ENCODE measurements around the gene HHLA2.
"Not testable (repeated sequence)": the region's sequence is repeated elsewhere in the genome, so short reads cannot be mapped to it uniquely, and the experiment has no call there.

Gene HHLA2

GRCh38 chr3:108341911-108342310 is 45.6 kb downstream of the HHLA2 start:
- Mint-ChIP-seq H3K27me3 (no peaks in the 10 kb centered on the region), H3K4me1 (peaks cover 38 to 60% of the 10 kb centered on the region in 2 donors), H3K27ac (no peak overlapping the region), H3K4me3 (no peak overlapping the region), H3K9me3 (no peaks in the 10 kb centered on the region), H3K36me3 (peaks cover 0 to 8% of the 10 kb centered on the region in 2 donors)
- DNase-seq (no peak), ATAC-seq (replicated peaks) (no peak)

DNA sequence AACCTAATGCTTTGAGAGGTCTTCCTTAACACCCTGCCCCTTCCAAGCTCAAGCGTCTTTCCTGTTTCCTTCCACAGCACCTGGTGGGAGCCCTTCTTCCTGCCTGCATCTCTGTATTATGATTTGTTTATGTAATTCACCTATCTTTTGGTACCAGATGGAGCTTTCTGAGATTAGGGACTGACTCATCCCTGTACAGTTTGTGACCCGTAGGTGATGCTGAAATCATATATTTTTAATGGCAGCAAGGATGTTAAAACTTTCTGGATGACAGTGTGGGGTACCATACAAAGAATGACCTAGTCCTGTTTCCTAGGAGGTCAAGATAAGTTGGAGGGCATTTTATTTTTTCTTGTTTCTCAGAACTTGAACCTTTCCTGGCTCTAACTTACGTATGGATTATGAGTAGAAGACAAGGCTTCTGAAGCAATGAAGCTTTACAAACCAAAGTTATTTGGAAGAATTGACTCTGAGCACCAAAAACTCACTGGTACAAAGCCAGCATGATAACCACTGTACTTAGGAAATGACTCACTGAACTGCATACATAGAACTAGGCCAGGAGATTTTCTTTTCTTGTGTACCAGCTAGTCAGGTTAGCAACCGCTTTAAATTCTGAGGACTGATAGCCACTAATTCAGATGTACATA is 46.6 kb downstream of the HHLA2 start:
- H3K9me3 Mint-ChIP-seq = peaks cover 0 to 1% of the 10 kb centered on the region in 2 donors
- DNase-seq = peak; percentile 4
- peak overlapping the region in 1 of 2 donors; percentile 34 for H3K4me3 Mint-ChIP-seq
- no peaks in the 10 kb centered on the region for H3K27me3 Mint-ChIP-seq
- H3K4me1 Mint-ChIP-seq = peaks cover 40 to 66% of the 10 kb centered on the region in 2 donors
- H3K27ac Mint-ChIP-seq = peak overlapping the region; percentile 27
- H3K36me3 Mint-ChIP-seq = peaks cover 1 to 11% of the 10 kb centered on the region in 2 donors
- peak; percentile 84 to 86 for ATAC-seq (replicated peaks)

DNA sequence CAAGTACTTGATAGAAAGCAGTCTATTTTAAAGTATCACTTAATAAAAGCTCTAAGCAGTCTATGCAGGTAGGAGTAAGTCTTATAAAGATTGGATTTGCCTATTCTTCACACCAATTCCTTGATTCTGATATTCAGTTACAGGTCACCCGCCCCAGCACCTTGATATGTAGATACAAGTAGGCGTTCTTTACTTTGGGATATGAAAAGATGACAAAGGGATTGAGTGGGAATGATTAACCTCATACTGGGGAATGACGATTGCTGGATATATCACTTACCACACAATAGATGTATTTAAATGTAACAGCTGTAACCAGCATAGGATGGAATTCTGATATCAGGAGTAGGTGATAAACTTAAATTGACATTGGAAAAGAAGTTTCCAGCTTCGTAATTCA is 47.1 kb downstream of the HHLA2 start:
- H3K27me3 Mint-ChIP-seq = no peaks in the 10 kb centered on the region
- DNase-seq (no peak), ATAC-seq (replicated peaks) (no peak)
- no peak overlapping the region for H3K27ac Mint-ChIP-seq
- peaks cover 2 to 5% of the 10 kb centered on the region in 2 donors for H3K9me3 Mint-ChIP-seq
- H3K36me3 Mint-ChIP-seq = peaks cover 5 to 16% of the 10 kb centered on the region in 2 donors
- H3K4me3 Mint-ChIP-seq = no peak overlapping the region
- peaks cover 36 to 61% of the 10 kb centered on the region in 2 donors for H3K4me1 Mint-ChIP-seq

GRCh38 chr3:108345492-108346205 is 49.3 kb downstream of the HHLA2 start:
- Mint-ChIP-seq H3K27me3 (no peaks in the 10 kb centered on the region), H3K4me3 (peak overlapping the region; percentile 57), H3K36me3 (peaks cover 5 to 16% of the 10 kb centered on the region in 2 donors), H3K9me3 (peaks cover 2 to 5% of the 10 kb centered on the region in 2 donors), H3K4me1 (peaks cover 27 to 47% of the 10 kb centered on the region in 2 donors), H3K27ac (peak overlapping the region; percentile 72)
- ATAC-seq (replicated peaks) (peak; percentile 42 to 48), DNase-seq (no peak)

DNA sequence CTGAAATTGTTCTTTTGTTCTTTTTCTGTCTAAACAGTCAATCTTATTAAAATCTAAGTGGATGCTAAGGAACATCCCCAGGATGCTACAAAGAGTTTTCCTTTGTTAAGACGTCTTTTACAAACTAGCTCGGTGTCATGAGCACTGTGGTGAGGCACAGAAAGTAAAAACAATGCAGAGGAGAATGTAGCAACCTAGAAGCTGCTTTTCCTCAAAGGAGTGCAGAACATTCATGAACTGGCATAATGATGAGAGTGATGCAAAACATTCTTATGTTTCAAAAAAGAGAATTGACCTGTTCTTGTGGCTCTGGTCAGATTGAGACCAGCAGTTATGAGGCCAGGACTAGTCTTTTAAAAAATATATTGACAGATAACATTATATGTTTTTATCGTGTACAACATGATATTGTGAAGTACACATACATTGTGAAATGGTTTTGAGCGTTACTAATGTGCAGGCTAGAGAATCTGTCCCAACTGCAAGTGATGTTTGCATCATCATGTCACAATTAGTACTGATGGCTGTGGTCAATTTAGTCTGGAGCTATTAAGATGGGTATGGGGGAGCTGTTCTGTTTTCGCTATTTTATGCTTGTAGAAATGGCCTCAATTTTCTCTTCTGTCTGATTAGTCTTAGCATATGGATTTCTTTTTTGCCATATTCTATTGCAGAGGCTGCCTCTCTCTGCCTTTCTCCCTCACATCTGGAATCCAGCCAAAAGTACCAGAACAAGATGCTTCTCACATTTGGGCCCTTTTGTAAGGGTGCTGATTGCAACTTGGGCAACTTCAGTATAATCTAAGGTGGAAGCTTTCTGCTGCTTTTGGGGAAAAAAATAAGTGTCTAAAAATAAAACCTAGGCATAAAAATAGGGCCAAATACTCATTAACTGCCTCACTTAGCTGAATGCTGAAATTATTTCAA is 50.2 kb downstream of the HHLA2 start:
- peak overlapping the region; percentile 57 for H3K4me3 Mint-ChIP-seq
- no peaks in the 10 kb centered on the region for H3K27me3 Mint-ChIP-seq
- no peak for DNase-seq
- ATAC-seq (replicated peaks) = no peak
- peaks cover 26 to 50% of the 10 kb centered on the region in 2 donors for H3K4me1 Mint-ChIP-seq
- H3K27ac Mint-ChIP-seq = peak overlapping the region; percentile 72
- peaks cover 5 to 16% of the 10 kb centered on the region in 2 donors for H3K36me3 Mint-ChIP-seq
- H3K9me3 Mint-ChIP-seq = peaks cover 2 to 5% of the 10 kb centered on the region in 2 donors

- DNase-seq (no peak), ATAC-seq (replicated peaks) (no peak)
- Mint-ChIP-seq H3K4me3 (no peak overlapping the region), H3K4me1 (peaks cover 2 to 10% of the 10 kb centered on the region in 2 donors), H3K27me3 (no peaks in the 10 kb centered on the region), H3K9me3 (peaks cover 2 to 5% of the 10 kb centered on the region in 2 donors), H3K27ac (no peak overlapping the region), H3K36me3 (peaks cover 8% of the 10 kb centered on the region in 2 donors)
Measured at GRCh38 chr3:108352176-108352575, 55.8 kb downstream of the HHLA2 start.

DNA sequence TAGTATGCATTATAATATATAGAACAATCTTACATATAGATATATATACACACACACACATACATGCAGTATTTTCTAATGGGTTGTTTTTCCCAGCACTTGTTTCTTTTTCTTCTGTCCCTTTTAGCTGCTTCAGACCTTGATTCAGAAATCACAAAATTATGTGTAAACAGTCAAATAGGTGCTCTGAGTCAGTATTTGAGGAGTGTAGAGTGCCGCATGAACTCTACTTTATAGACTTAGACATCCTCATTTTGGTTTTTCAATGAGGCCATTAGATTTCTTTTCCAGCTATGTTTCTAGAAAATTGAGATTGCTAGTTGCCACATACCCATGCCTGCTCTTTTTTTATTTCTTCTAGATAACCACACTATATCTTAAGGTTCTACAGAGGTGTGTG is 58.2 kb downstream of the HHLA2 start:
- Mint-ChIP-seq H3K27me3 (no peaks in the 10 kb centered on the region), H3K36me3 (peaks cover 0 to 3% of the 10 kb centered on the region in 2 donors), H3K27ac (no peak overlapping the region), H3K9me3 (no peaks in the 10 kb centered on the region), H3K4me1 (peaks cover 0 to 7% of the 10 kb centered on the region in 2 donors), H3K4me3 (no peak overlapping the region)
- ATAC-seq (replicated peaks) (no peak), DNase-seq (no peak)

- Mint-ChIP-seq H3K36me3 (peaks cover 0 to 3% of the 10 kb centered on the region in 2 donors), H3K27ac (peak overlapping the region; percentile 65), H3K27me3 (no peaks in the 10 kb centered on the region), H3K4me1 (peaks cover 0 to 8% of the 10 kb centered on the region in 2 donors), H3K4me3 (no peak overlapping the region), H3K9me3 (no peaks in the 10 kb centered on the region)
- DNase-seq (no peak), ATAC-seq (replicated peaks) (no peak)
Measured at GRCh38 chr3:108357042-108357441, 60.7 kb downstream of the HHLA2 start.

GRCh38 chr3:108359011-108359410 is 62.7 kb downstream of the HHLA2 start:
- Mint-ChIP-seq H3K4me3 (no peak overlapping the region), H3K4me1 (peaks cover 0 to 13% of the 10 kb centered on the region in 2 donors), H3K27me3 (no peaks in the 10 kb centered on the region), H3K27ac (no peak overlapping the region), H3K36me3 (peaks cover 0 to under 1% of the 10 kb centered on the region in 2 donors), H3K9me3 (no peaks in the 10 kb centered on the region)
- no peak for ATAC-seq (replicated peaks)
- no peak for DNase-seq

- peaks cover 0 to 3% of the 10 kb centered on the region in 2 donors for H3K36me3 Mint-ChIP-seq
- peaks cover 0 to 2% of the 10 kb centered on the region in 2 donors for H3K4me1 Mint-ChIP-seq
- ATAC-seq (replicated peaks) = no peak
- DNase-seq = no peak
- no peaks in the 10 kb centered on the region for H3K9me3 Mint-ChIP-seq
- no peak overlapping the region for H3K4me3 Mint-ChIP-seq
- no peaks in the 10 kb centered on the region for H3K27me3 Mint-ChIP-seq
- H3K27ac Mint-ChIP-seq = no peak overlapping the region
Measured at GRCh38 chr3:108376026-108376425, 79.7 kb downstream of the HHLA2 start.

DNA sequence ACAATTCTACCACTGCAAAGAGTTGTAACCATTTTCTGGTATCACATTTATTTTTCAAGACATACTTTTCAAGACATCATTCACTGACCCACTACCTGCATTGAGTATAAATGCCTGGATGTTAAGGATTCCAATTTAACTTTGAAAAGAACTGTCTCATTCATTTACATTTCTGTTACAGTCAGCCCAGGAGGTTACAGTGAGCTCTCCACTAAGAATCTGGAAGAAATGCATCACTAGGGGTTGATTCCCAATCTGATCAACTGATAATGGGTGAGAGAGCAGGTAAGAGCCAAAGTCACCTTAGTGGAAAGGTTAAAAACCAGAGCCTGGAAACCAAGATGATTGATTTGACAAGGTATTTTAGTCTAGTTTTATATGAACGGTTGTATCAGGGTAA is 81.0 kb downstream of the HHLA2 start:
- H3K9me3 Mint-ChIP-seq = no peaks in the 10 kb centered on the region
- H3K27ac Mint-ChIP-seq = no peak overlapping the region
- DNase-seq (no peak), ATAC-seq (replicated peaks) (no peak)
- peaks cover 0 to 3% of the 10 kb centered on the region in 2 donors for H3K36me3 Mint-ChIP-seq
- H3K4me1 Mint-ChIP-seq = peaks cover 0 to 2% of the 10 kb centered on the region in 2 donors
- H3K27me3 Mint-ChIP-seq = no peaks in the 10 kb centered on the region
- no peak overlapping the region for H3K4me3 Mint-ChIP-seq

- H3K4me3 Mint-ChIP-seq = no peak overlapping the region
- no peaks in the 10 kb centered on the region for H3K9me3 Mint-ChIP-seq
- H3K36me3 Mint-ChIP-seq = peaks cover 0 to 3% of the 10 kb centered on the region in 2 donors
- H3K4me1 Mint-ChIP-seq = peaks cover 0 to 2% of the 10 kb centered on the region in 2 donors
- no peaks in the 10 kb centered on the region for H3K27me3 Mint-ChIP-seq
- H3K27ac Mint-ChIP-seq = no peak overlapping the region
- DNase-seq (no peak), ATAC-seq (replicated peaks) (no peak)
Measured at GRCh38 chr3:108378153-108378951, 82.0 kb downstream of the HHLA2 start.

DNA sequence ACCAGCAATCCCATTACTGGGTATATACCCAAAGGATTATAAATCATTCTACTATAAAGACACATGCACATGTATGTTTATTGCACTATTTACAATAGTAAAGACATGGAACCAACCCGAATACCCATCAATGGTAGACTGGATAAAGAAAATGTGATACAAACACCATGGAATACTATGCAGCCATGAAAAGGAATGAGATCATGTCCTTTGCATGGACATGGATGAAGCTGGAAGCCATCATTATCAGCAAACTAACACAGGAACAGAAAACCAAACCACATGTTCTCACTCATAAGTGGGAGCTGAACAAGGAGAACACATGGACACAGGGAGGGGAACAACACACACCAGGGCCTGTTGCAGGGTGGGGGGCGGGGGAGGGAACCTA is 82.6 kb downstream of the HHLA2 start:
- not testable (repeated sequence) for H3K4me1 Mint-ChIP-seq; H3K27me3 Mint-ChIP-seq; H3K4me3 Mint-ChIP-seq; H3K36me3 Mint-ChIP-seq; H3K9me3 Mint-ChIP-seq; DNase-seq; ATAC-seq (replicated peaks); H3K27ac Mint-ChIP-seq
